HEK293 (cell line): ENCODE data around the gene CFH.
"Not testable (repeated sequence)": the region's sequence is repeated elsewhere in the genome, so short reads cannot be mapped to it uniquely, and the experiment has no call there.

Experiments used
- CTCF ChIA-PET: fragments of 350-600 bp; formaldehyde crosslinking; extraction: SDS; loops from one replicate; lab custom pipeline; 2021; ENCODE audit warnings: antibody characterized with exemption; lab: Yijun Ruan, JAX
- POLR2A ChIA-PET: fragments of 300-600 bp; formaldehyde crosslinking; extraction: SDS; loops from one replicate; lab custom pipeline; 2020; ENCODE audit warnings: antibody characterized with exemption, inconsistent platforms; lab: Yijun Ruan, JAX
- H3K27ac ChIP-seq: fragments of 200-500 bp; sonication (Bioruptor generic); 2 replicates; pipeline ENCODE4 v1.5.1; 2014; ENCODE audit warnings: low read depth, low read length, control low read depth, inconsistent platforms; ENCODE audit errors: extremely low read depth
- H3K36me3 ChIP-seq, 2 experiments: fragments of 200-500 bp in 1 of 2; sonication (Bioruptor generic) in 1 of 2; 1 replicate in 1 of 2; 2 replicates in 1 of 2; pipeline ENCODE4 v1.5.1; 2014 to 2017; ENCODE audit warnings: inconsistent platforms in 2 of 2, low read length in 2 of 2; ENCODE audit not compliant: control insufficient read depth in 2 of 2, insufficient read depth in 1 of 2
- H3K4me1 ChIP-seq: fragments of 200-500 bp; sonication (Bioruptor generic); 2 replicates; pipeline ENCODE4 v1.5.1; 2014; ENCODE audit warnings: mild to moderate bottlenecking, low read length, inconsistent platforms; ENCODE audit not compliant: control insufficient read depth, insufficient read depth
- H3K4me3 ChIP-seq: 2 replicates; pipeline ENCODE4 v1.5.1; 2011; ENCODE audit warnings: low read depth, mild to moderate bottlenecking, control low read depth, low read length, moderate library complexity
- H3K9me3 ChIP-seq: fragments of 200-500 bp; sonication (Bioruptor generic); 2 replicates; pipeline ENCODE4 v1.5.1; 2014; ENCODE audit warnings: low read depth, low read length, inconsistent platforms; ENCODE audit not compliant: control insufficient read depth, insufficient read depth
- GLIS1 ChIP-seq: fragments of 450-650 bp; formaldehyde crosslinking; IDR thresholded peaks from 2 replicates; pipeline ENCODE4 v1.5.1; 2016; ENCODE audit warnings: missing biosample characterization, missing genetic modification characterization
- HOXC10 ChIP-seq: sonication (generic); formaldehyde crosslinking; IDR thresholded peaks from 2 replicates; pipeline ENCODE4 v1.8.1; 2023; ENCODE audit warnings: mild to moderate bottlenecking, missing genetic modification reagents
- KLF8 ChIP-seq: fragments of 450-650 bp; formaldehyde crosslinking; IDR thresholded peaks from 2 replicates; pipeline ENCODE4 v1.5.1; 2016; ENCODE audit warnings: missing biosample characterization, missing genetic modification characterization
- MEIS1 ChIP-seq: sonication (generic); formaldehyde crosslinking; IDR thresholded peaks from 2 replicates; pipeline ENCODE4 v1.8.1; 2022; ENCODE audit warnings: missing genetic modification reagents, mild to moderate bottlenecking, borderline replicate concordance
- OVOL3 ChIP-seq: fragments of 450-650 bp; formaldehyde crosslinking; IDR thresholded peaks from 2 replicates; pipeline ENCODE4 v1.5.1; 2016; ENCODE audit warnings: missing biosample characterization, missing genetic modification characterization
- TRIM28 ChIP-seq: IDR thresholded peaks from 2 replicates; pipeline ENCODE4 v1.6.1; 2011; ENCODE audit warnings: low read length, control low read depth, borderline replicate concordance
- ZEB2 ChIP-seq: fragments of 450-650 bp; formaldehyde crosslinking; IDR thresholded peaks from 2 replicates; pipeline ENCODE4 v1.5.1; 2016; ENCODE audit warnings: missing biosample characterization, missing genetic modification characterization
- ZNF132 ChIP-seq: fragments of 450-650 bp; formaldehyde crosslinking; IDR thresholded peaks from 2 replicates; pipeline ENCODE4 v1.5.1; 2017; ENCODE audit warnings: missing biosample characterization, missing genetic modification characterization, borderline replicate concordance
- ZNF133 ChIP-seq: fragments of 450-650 bp; formaldehyde crosslinking; IDR thresholded peaks from 2 replicates; pipeline ENCODE4 v1.5.1; 2016; ENCODE audit warnings: missing biosample characterization, missing genetic modification characterization
- ZNF239 ChIP-seq: fragments of 450-650 bp; formaldehyde crosslinking; IDR thresholded peaks from 2 replicates; pipeline ENCODE4 v1.5.1; 2016; ENCODE audit warnings: missing biosample characterization, missing genetic modification characterization
- ZNF324 ChIP-seq: fragments of 450-650 bp; formaldehyde crosslinking; IDR thresholded peaks from 2 replicates; pipeline ENCODE4 v1.5.1; 2016; ENCODE audit warnings: missing biosample characterization, missing genetic modification characterization
- ZNF341 ChIP-seq: fragments of 450-650 bp; formaldehyde crosslinking; IDR thresholded peaks from 2 replicates; pipeline ENCODE4; 2016; ENCODE audit warnings: low read depth, missing biosample characterization, missing genetic modification characterization
- ZNF366 ChIP-seq: fragments of 450-650 bp; formaldehyde crosslinking; conservative IDR thresholded peaks from 2 replicates; pipeline ENCODE4 v1.5.1; 2016; ENCODE audit warnings: missing biosample characterization, missing genetic modification characterization
- ZNF501 ChIP-seq: fragments of 450-650 bp; formaldehyde crosslinking; IDR thresholded peaks from 2 replicates; pipeline ENCODE4 v1.5.1; 2016; ENCODE audit warnings: missing biosample characterization, missing genetic modification characterization
- ZNF510 ChIP-seq: fragments of 450-650 bp; formaldehyde crosslinking; IDR thresholded peaks from 2 replicates; pipeline ENCODE4 v1.5.1; 2018; ENCODE audit warnings: mild to moderate bottlenecking, missing genetic modification characterization, missing biosample characterization; ENCODE audit not compliant: insufficient replicate concordance
- ZNF558 ChIP-seq: fragments of 450-650 bp; formaldehyde crosslinking; IDR thresholded peaks from 2 replicates; pipeline ENCODE4 v1.5.1; 2016; ENCODE audit warnings: missing biosample characterization, missing genetic modification characterization
- ZNF654 ChIP-seq: fragments of 450-650 bp; formaldehyde crosslinking; IDR thresholded peaks from 2 replicates; pipeline ENCODE4 v1.5.1; 2016; ENCODE audit warnings: low read depth, missing biosample characterization, missing genetic modification characterization
- ZNF658 ChIP-seq: fragments of 450-650 bp; formaldehyde crosslinking; IDR thresholded peaks from 2 replicates; pipeline ENCODE4; 2016; ENCODE audit warnings: missing biosample characterization, missing genetic modification characterization
- ZNF664 ChIP-seq: fragments of 450-650 bp; formaldehyde crosslinking; IDR thresholded peaks from 2 replicates; pipeline ENCODE4 v1.5.1; 2016; ENCODE audit warnings: missing biosample characterization, missing genetic modification characterization
- ZNF677 ChIP-seq: fragments of 450-650 bp; IDR thresholded peaks from 2 replicates; pipeline ENCODE4 v1.5.0; 2018; ENCODE audit warnings: missing biosample characterization, mild to moderate bottlenecking, missing genetic modification characterization, moderate library complexity
- ZNF701 ChIP-seq: fragments of 450-650 bp; formaldehyde crosslinking; IDR thresholded peaks from 2 replicates; pipeline ENCODE4 v1.5.1; 2016; ENCODE audit warnings: missing biosample characterization, missing genetic modification characterization
- TF ChIP-seq, protein P1 (sequence below): fragments of 450-650 bp; formaldehyde crosslinking; IDR thresholded peaks from 2 replicates; pipeline ENCODE4 v1.5.0; 2017; ENCODE audit warnings: missing biosample characterization, missing genetic modification characterization, borderline replicate concordance
- TF ChIP-seq, protein P2 (sequence below): fragments of 450-650 bp; formaldehyde crosslinking; IDR thresholded peaks from 2 replicates; pipeline ENCODE4 v1.5.1; 2016; ENCODE audit warnings: missing biosample characterization, missing genetic modification characterization
- TF ChIP-seq, protein P3 (sequence below): fragments of 450-650 bp; formaldehyde crosslinking; IDR thresholded peaks from 2 replicates; pipeline ENCODE4 v1.5.1; 2016; ENCODE audit warnings: missing biosample characterization, missing genetic modification characterization

The CFH gene

DNA sequence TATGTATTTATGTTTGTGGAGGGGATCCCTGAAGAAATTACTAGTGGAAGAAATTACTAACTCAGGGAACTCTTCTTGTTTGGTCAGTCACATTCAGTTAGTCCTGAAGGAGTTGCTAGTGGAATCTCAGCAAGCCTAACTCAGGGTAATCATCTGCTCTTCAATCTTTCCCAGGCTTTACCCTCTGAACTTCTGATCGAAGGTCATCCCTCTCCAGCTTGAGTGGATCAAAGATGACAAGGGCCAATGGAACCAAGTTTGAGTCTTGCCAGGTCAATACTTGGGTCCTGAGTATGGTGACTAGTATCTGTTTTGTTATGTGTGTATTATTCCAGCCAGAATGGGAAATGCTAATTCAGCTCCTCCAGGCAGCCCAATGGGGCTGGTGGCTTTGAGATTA is 49.3 kb downstream of the CFH start:
- no peaks in the 10 kb centered on the region for H3K36me3 ChIP-seq

DNA sequence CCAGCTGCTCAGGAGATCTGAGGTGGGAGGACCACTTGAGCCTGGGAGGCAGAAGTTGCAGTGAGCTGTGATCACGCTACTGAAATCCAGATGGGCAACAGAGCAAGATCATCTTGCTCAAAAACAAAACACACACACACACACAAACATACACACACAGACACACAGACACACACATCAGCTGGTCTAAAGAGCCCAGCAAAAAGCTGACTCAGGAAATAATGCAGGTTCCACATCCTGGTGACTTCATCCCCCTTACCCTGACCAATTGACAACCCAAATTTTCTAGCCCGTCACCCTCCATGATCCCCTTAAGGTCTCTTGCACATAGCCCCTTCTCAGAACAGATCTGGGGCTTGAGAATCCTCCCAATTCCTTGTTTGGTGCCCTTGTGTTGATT is 58.0 kb downstream of the CFH start:
- CTCF ChIA-PET, result interaction anchor here (2.3 kb wide), 1 partner anchor 14 kb away, joined by 6 read pairs; no protein-coding TSS in a partner anchor
- POLR2A ChIA-PET, H3K4me1 ChIP-seq, H3K36me3 ChIP-seq, H3K27ac ChIP-seq, H3K9me3 ChIP-seq, H3K4me3 ChIP-seq: not testable (repeated sequence)

More for the DNA sequence above, 49.3 kb downstream of the CFH start:
- TF ChIP-seq ZNF510 (tag by site-specific recombination) (no peak), ZNF501 (no peak), ZNF366 (no peak), KLF8 (no peak), ZNF677 (tag by site-specific recombination) (no peak), MEIS1 (CRISPR knock-in tag) (no peak), ZEB2 (tag by site-specific recombination) (no peak), ZNF558 (tag by site-specific recombination) (no peak), ZNF132 (tag by site-specific recombination) (no peak), TRIM28 (no peak), GLIS1 (tag by site-specific recombination) (no peak), HOXC10 (CRISPR knock-in tag) (no peak), OVOL3 (tag by site-specific recombination) (no peak), ZNF701 (tag by site-specific recombination) (no peak), ZNF133 (tag by site-specific recombination) (no peak)
- TF ChIP-seq, protein P1, sequence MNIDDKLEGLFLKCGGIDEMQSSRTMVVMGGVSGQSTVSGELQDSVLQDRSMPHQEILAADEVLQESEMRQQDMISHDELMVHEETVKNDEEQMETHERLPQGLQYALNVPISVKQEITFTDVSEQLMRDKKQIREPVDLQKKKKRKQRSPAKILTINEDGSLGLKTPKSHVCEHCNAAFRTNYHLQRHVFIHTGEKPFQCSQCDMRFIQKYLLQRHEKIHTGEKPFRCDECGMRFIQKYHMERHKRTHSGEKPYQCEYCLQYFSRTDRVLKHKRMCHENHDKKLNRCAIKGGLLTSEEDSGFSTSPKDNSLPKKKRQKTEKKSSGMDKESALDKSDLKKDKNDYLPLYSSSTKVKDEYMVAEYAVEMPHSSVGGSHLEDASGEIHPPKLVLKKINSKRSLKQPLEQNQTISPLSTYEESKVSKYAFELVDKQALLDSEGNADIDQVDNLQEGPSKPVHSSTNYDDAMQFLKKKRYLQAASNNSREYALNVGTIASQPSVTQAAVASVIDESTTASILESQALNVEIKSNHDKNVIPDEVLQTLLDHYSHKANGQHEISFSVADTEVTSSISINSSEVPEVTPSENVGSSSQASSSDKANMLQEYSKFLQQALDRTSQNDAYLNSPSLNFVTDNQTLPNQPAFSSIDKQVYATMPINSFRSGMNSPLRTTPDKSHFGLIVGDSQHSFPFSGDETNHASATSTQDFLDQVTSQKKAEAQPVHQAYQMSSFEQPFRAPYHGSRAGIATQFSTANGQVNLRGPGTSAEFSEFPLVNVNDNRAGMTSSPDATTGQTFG (tag by site-specific recombination), result no peak
- TF ChIP-seq, protein P2, sequence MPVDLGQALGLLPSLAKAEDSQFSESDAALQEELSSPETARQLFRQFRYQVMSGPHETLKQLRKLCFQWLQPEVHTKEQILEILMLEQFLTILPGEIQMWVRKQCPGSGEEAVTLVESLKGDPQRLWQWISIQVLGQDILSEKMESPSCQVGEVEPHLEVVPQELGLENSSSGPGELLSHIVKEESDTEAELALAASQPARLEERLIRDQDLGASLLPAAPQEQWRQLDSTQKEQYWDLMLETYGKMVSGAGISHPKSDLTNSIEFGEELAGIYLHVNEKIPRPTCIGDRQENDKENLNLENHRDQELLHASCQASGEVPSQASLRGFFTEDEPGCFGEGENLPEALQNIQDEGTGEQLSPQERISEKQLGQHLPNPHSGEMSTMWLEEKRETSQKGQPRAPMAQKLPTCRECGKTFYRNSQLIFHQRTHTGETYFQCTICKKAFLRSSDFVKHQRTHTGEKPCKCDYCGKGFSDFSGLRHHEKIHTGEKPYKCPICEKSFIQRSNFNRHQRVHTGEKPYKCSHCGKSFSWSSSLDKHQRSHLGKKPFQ (tag by site-specific recombination), result no peak
- TF ChIP-seq, protein P3, sequence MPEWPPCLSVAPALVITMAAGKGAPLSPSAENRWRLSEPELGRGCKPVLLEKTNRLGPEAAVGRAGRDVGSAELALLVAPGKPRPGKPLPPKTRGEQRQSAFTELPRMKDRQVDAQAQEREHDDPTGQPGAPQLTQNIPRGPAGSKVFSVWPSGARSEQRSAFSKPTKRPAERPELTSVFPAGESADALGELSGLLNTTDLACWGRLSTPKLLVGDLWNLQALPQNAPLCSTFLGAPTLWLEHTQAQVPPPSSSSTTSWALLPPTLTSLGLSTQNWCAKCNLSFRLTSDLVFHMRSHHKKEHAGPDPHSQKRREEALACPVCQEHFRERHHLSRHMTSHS (tag by site-specific recombination), result no peak
- POLR2A ChIA-PET, result no interaction called here
- Histone ChIP-seq H3K9me3 (no peaks in the 10 kb centered on the region), H3K27ac (no peak overlapping the region), H3K4me1 (no peaks in the 10 kb centered on the region), H3K4me3 (no peak overlapping the region)
- CTCF ChIA-PET, result no interaction called here

DNA sequence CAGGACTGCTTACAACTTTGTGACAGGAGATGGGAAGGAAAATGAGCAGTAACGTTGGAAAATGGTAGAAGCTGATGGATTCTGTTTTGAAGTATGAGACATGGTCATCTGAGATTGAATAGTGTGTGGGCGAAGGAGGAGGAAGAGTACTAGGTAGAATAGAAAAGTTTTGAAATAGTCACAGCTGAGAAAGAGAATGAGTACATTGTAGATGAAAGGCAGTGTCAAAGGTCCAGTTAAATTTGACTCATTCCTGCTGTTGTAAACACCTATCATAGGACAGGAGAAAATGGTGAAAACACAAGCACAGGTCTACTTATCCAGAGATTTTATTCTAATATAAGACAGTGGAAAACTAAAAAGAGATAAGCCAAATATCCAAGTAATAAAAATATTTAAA is 66.0 kb downstream of the CFH start:
- TF ChIP-seq ZNF341 (no peak), ZNF324 (no peak), ZNF239 (tag by site-specific recombination) (no peak), ZNF132 (tag by site-specific recombination) (no peak), ZNF664 (tag by site-specific recombination) (no peak), ZNF654 (tag by site-specific recombination) (no peak), ZNF658 (tag by site-specific recombination) (no peak)
- H3K4me1 ChIP-seq, result no peaks in the 10 kb centered on the region
- H3K36me3 ChIP-seq, result no peaks in the 10 kb centered on the region
- ChIA-PET CTCF (interaction anchor here (0.7 kb wide), 1 partner anchor 297 kb away, joined by 3 read pairs; no protein-coding TSS in a partner anchor), POLR2A (no interaction called here)
- H3K4me3 ChIP-seq, result no peak overlapping the region
- H3K9me3 ChIP-seq, result no peaks in the 10 kb centered on the region
- no peak overlapping the region for H3K27ac ChIP-seq
